ENCODE data around the gene TEX53. TPM values are rescaled to one million over a fixed set of nuclear protein-coding genes. Genes with fewer than 3 reads are reported as not detected.

Gene TEX53
- polyA plus RNA-seq, 1 of the 3 experiments (the other 2 are of a cell fraction) = not detected

DNA sequence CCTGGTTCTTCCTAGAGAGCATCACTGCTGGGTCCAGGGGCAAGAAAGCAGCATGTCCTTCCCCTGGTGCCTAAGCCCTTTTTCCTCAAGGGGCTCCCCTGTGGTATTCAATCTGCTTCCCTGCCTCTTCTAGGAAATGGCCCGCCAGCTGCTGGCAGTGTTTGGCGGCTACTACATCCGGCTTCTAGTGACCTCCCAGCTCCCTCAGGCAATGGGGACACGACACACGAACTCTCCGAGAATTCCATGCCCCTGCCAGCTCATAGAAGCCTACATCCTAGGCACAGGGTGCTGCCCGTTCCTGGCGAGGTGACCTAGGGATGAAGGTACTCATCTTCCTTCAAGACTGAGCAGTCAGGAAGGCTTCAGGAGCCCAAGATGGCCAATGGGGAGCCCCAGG lies 14.6 kb downstream of the TEX53 start:
- ChIA-PET POLR2A (no interaction called here), CTCF (interaction anchor here (1.1 to 4.4 kb wide), 2 partner anchors 10 to 19 kb away, joined by 3 to 17 read pairs; no protein-coding TSS in a partner anchor)
- no peak overlapping the region for H3K27ac ChIP-seq (ENCODE audit: low read depth in 2 of 2, low read length in 1 of 2)
- peaks cover 10 to 21% of the 10 kb centered on the region in 2 experiments for H3K36me3 ChIP-seq (replicated peaks in 1 of 2; ENCODE audit: control insufficient read depth in 1 of 2, insufficient read depth in 2 of 2, low read length in 1 of 2)
- 82% methylated on average over 4 of the region's 8 CpGs for whole genome bisulfite sequencing (ENCODE audit: low lambda C conversion rate)
- no peak overlapping the region for H3K4me2 ChIP-seq
- no peaks in the 10 kb centered on the region for H3K9me3 ChIP-seq
- H3K27me3 ChIP-seq (ENCODE audit: insufficient read depth) = no peaks in the 10 kb centered on the region
- H3K9ac ChIP-seq = no peak overlapping the region
- H4K20me1 ChIP-seq (ENCODE audit: insufficient read depth) = no peaks in the 10 kb centered on the region
- H2AFZ ChIP-seq (ENCODE audit: low read depth) = no peak overlapping the region
- no peaks in the 10 kb centered on the region for H3K4me1 ChIP-seq (ENCODE audit: control insufficient read depth in 1 of 2, insufficient read depth in 2 of 2, low read depth in 1 of 2, low read length in 1 of 2)
- DNase-seq = no peak
- H3K4me3 ChIP-seq (ENCODE audit: low read depth in 2 of 2, low read length in 1 of 2) = no peak overlapping the region
- no peaks in the 10 kb centered on the region for H3F3A ChIP-seq (replicated peaks; ENCODE audit: insufficient read depth)
- no peaks in the 10 kb centered on the region for H3K79me2 ChIP-seq (ENCODE audit: insufficient read depth)
- no peaks in the 10 kb centered on the region for H3K9me2 ChIP-seq
- TF ChIP-seq, protein P1, sequence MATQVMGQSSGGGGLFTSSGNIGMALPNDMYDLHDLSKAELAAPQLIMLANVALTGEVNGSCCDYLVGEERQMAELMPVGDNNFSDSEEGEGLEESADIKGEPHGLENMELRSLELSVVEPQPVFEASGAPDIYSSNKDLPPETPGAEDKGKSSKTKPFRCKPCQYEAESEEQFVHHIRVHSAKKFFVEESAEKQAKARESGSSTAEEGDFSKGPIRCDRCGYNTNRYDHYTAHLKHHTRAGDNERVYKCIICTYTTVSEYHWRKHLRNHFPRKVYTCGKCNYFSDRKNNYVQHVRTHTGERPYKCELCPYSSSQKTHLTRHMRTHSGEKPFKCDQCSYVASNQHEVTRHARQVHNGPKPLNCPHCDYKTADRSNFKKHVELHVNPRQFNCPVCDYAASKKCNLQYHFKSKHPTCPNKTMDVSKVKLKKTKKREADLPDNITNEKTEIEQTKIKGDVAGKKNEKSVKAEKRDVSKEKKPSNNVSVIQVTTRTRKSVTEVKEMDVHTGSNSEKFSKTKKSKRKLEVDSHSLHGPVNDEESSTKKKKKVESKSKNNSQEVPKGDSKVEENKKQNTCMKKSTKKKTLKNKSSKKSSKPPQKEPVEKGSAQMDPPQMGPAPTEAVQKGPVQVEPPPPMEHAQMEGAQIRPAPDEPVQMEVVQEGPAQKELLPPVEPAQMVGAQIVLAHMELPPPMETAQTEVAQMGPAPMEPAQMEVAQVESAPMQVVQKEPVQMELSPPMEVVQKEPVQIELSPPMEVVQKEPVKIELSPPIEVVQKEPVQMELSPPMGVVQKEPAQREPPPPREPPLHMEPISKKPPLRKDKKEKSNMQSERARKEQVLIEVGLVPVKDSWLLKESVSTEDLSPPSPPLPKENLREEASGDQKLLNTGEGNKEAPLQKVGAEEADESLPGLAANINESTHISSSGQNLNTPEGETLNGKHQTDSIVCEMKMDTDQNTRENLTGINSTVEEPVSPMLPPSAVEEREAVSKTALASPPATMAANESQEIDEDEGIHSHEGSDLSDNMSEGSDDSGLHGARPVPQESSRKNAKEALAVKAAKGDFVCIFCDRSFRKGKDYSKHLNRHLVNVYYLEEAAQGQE (IDR thresholded peaks at IDR 0.05; ENCODE audit: low read depth, low read length) = no peak
- TF ChIP-seq, protein P2, sequence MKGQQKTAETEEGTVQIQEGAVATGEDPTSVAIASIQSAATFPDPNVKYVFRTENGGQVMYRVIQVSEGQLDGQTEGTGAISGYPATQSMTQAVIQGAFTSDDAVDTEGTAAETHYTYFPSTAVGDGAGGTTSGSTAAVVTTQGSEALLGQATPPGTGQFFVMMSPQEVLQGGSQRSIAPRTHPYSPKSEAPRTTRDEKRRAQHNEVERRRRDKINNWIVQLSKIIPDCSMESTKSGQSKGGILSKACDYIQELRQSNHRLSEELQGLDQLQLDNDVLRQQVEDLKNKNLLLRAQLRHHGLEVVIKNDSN (IDR thresholded peaks at IDR 0.05; ENCODE audit: borderline replicate concordance, low read depth) = no peak

DNA sequence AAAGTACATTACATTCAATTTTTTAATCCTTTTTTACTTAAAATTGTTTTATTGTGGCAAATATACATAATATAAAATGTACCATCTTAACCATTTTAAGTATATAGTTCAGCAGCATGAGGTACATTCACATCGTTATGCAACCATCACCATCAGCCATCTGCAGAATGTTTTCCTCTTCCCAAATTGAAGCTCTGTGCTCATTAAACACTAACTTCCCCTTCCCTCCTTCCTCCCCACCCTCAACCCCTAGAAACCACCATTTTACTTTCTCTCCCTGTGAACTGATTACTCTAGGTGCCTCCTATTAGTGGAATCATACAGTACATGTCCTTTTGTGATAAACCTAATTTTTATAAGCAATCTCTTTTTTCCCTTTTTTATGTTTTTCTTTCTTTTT lies 15.6 kb downstream of the TEX53 start:
- CTCF ChIA-PET = interaction anchor here (1.1 to 4.4 kb wide), 2 partner anchors 11 to 20 kb away, joined by 3 to 17 read pairs; no protein-coding TSS in a partner anchor
- POLR2A ChIA-PET = no interaction called here

More for the DNA sequence above, 15.6 kb downstream of the TEX53 start:
- no peaks in the 10 kb centered on the region for H4K20me1 ChIP-seq (ENCODE audit: insufficient read depth)
- H3K4me2 ChIP-seq = no peak overlapping the region
- H3K27ac ChIP-seq (ENCODE audit: low read depth in 2 of 2, low read length in 1 of 2) = no peak overlapping the region
- WGBS (ENCODE audit: low lambda C conversion rate) = 100% methylated on average over 1 of the region's 1 CpG
- H3K79me2 ChIP-seq (ENCODE audit: insufficient read depth) = no peaks in the 10 kb centered on the region
- H3F3A ChIP-seq (replicated peaks; ENCODE audit: insufficient read depth) = no peaks in the 10 kb centered on the region
- no peaks in the 10 kb centered on the region for H3K4me1 ChIP-seq (ENCODE audit: control insufficient read depth in 1 of 2, insufficient read depth in 2 of 2, low read depth in 1 of 2, low read length in 1 of 2)
- DNase-seq = no peak
- no peak overlapping the region for H3K9ac ChIP-seq
- no peak overlapping the region for H3K4me3 ChIP-seq (ENCODE audit: low read depth in 2 of 2, low read length in 1 of 2)
- TF ChIP-seq RCOR1 (IDR thresholded peaks at IDR 0.05; ENCODE audit: low read length) (no peak), RXRA (IDR thresholded peaks at IDR 0.05; ENCODE audit: borderline replicate concordance, low read depth) (no peak), POLR2AphosphoS5 (IDR thresholded peaks at IDR 0.05; ENCODE audit: low read depth, low read length) (no peak), YY1 (IDR thresholded peaks at IDR 0.05; ENCODE audit: low read depth) (no peak), NRF1 (IDR thresholded peaks at IDR 0.05; ENCODE audit: low read depth, low read length) (no peak), MEF2A (IDR thresholded peaks at IDR 0.05; ENCODE audit: borderline replicate concordance, low read depth) (no peak)
- TF ChIP-seq, protein P1 (IDR thresholded peaks at IDR 0.05; ENCODE audit: low read depth, low read length) = no peak
- no peak overlapping the region for H2AFZ ChIP-seq (ENCODE audit: low read depth)
- H3K27me3 ChIP-seq (ENCODE audit: insufficient read depth) = no peaks in the 10 kb centered on the region
- no peaks in the 10 kb centered on the region for H3K9me2 ChIP-seq
- peaks cover 10 to 21% of the 10 kb centered on the region in 2 experiments for H3K36me3 ChIP-seq (replicated peaks in 1 of 2; ENCODE audit: control insufficient read depth in 1 of 2, insufficient read depth in 2 of 2, low read length in 1 of 2)
- no peaks in the 10 kb centered on the region for H3K9me3 ChIP-seq
